GM21619 (cell line): Measurements from ENCODE around the gene NDC1.
"Not testable (repeated sequence)": the region's sequence is repeated elsewhere in the genome, so short reads cannot be mapped to it uniquely, and the experiment has no call there.

ENCODE experiments used
- ATAC-seq: cut with Tn5 transposase; IDR thresholded peaks from one replicate; pipeline ENCODE4 v1.9.1; 2021; ENCODE audit not compliant: unreplicated experiment

Gene NDC1

DNA sequence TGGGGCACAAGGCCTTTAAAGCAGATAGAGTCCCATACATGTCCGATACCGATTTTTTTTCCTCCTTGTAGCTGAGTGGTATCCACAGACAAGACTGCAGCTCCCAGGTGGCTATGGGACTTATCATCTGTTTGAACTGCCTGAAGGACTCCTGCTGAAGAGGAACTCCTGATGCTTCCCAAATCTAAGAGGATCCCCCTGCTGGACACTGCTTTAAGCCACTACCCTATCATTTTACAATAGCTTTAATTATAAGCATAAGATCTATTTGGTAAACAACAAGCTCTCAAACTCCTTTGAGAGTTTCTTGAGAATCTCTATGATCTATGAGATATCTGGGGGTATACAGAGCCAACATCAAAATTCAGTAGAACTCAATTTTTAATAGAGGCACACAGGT, 11.7 kb downstream of the NDC1 start:
- ATAC-seq, result no peak

DNA sequence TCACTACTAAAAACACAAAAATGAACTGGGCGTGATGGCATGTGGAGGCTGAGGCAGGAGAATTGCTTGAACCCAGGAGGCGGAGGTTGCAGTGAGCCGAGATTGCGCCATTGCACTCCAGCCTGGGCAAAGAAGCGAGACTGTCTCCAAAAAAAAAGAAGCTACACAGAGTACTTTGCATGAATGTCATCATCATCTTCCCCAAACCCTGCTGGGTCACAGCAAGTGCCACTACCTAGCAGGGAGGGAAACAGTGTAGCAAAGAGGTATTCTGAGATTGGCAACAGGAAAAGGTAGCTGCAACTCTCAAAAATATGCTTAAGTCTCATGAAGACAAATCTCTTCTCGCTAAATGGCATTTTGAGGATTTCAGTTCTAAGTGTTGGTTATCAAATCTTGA, 12.8 kb downstream of the NDC1 start:
- ATAC-seq, result no peak

DNA sequence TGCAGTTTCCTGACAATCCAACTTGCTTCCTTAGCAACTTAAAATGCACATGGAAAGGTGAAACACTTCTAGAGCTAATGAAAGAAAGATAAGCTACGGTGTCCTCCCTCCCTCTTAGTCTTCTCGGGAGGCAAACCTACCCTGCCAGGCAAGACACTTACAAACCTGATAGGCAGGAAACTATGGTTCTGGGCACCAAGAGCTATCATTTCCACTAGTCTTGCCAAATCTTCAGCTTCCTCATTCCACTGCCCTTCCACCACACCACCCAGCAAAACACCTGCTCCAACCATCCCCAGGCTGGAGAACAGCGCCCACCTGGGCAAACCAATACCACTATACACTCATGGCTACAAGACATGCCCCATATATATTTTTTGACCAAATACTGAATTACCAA, 15.2 kb downstream of the NDC1 start:
- ATAC-seq, result no peak

DNA sequence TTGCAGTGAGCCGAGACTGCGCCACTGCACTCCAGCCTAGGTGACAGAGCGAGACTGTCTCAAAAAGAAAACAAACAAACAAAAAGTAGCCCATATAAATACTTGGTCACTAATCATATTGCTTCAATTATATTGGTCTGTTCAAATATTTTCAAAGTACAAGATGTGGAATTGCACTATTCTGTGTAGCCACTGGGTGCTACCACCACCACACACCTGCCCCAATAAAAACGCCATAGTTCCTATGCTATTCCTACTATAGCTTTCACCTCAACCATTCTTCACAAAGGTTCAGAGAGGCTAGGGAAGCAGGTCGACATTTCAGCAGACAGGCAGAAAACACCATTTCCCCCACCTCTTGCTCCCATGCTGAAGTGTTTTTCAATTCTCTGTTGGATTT, 16.7 kb downstream of the NDC1 start:
- no peak for ATAC-seq

DNA sequence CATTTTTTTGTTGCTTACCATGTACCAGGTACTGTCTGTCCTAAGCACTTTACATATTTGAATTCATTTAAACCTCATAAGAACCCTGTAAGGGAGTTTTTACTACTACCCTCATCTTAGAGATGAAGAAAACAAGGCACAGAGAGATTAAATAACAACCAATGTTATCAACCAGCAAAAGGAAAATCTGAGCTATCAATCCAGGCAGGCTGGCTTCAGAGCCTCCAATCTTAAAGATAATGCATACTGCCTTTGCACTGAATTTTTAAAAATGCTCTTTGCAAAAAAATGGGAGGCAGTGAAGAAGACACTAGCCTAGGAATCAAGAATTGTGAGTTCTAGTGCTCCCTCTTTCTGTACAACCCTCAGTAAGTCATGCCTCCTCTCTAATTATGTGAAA, 18.7 kb downstream of the NDC1 start:
- no peak for ATAC-seq

DNA sequence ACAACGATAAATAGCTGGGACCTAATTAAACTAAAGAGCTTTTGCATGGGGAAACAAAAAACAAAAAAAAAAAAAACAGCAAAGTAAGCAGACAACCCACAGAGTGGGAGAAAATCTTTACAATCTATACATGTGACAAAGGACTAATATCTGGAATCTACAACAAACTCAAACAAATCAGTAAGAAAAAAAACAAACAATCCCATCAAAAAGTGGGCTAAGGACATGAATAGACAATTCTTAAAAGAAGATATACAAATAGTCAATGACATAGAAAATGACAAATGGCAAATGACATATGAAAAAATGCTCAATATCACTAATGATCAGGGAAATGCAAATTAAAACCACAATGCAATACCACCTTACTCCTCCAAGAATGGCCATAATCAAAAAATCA, 21.5 kb downstream of the NDC1 start:
- ATAC-seq, result not testable (repeated sequence)

DNA sequence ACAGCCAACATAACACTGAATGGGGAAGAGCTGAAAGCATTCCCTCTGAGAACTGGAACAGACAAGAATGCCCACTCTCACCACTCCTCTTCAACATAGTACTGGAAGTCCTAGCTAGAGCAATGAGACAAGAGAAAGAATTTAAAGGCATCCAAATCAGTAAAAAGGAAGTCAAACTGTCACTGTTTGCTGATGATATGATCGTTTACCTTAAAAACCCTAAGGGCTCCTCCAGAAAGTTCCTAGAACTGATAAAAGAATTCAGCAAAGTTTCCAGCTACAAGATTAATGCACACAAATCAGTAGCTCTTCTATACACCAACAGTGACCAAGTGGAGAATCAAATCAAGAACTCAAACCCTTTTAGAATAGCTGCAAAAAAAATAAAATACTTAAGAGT, 22.6 kb downstream of the NDC1 start:
- not testable (repeated sequence) for ATAC-seq

DNA sequence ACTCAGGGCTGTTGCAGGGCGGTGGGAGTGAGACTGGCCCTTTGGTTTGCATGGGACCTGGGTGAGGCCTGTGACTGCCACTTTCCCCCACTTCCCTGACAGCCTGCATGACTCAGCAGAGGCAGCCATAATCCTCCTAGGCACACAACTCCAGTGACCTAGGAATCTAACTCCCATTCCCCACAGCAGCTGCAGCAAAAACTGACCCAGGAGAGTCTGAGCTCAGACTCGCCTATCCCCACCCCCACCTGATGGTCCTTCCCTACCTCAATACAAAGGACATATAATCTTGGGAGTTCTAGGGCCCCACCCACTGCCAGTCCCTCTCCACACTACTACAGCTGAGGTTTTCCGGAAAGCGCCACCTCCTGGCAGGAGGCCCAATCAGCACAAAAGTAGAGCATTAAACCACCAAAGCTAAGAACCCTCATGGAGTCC, 26.7 kb downstream of the NDC1 start:
- ATAC-seq, result no peak

DNA sequence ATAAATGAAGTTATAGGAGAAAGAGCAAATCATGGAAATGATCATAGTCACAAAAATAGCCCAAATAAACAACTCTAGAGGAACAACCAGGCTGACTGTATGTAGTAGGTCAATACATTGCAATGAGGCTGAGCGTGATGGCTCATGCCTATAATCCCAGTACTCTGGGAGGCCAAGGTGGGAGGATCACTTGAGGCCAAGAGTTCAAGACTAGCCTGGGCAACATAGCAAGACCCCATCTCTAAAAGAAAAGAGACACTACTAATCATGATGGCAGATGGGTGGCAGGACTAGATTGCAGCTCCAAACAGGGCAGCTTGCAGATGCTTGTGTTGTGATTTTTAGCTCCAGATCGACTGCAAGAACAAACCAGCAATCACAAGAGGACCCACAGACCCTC, 27.6 kb downstream of the NDC1 start:
- ATAC-seq, result no peak

DNA sequence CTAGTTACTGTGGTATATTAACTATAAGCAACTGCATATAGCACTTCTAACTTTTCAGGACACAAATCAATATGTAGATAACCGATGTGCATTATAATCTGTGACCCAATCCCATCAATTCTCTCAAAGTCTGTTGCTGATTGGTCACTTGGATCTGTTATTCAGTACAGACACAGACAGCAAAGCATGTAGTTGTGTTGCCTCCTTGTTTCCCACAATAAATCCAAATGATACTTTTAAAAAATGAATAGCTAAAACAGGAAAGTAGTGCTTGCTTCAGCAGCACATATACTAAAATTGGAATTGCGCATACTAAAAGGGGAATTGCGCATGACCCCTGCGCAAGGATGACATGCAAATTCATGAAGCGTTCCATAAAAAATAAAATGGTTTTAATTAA, 28.1 kb downstream of the NDC1 start:
- ATAC-seq, result no peak

DNA sequence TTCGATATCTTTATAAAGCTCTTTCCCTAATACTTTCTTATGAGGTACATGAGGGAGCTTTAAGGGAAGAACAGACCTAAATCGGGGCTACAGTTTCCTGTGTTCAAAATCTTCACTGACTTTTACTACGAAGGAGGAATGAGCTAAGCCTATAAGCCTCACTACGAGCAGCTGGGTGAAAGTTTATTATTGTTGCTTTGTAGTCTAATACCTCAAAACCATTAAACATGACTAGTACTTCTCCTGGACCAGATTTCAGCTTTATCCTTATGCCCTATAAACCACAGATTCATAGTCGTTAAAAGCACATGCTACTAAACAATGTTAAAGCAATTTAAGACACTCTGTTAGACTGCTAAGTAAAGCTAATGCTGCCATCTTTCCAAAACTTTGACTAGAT, 30.2 kb downstream of the NDC1 start:
- ATAC-seq, result no peak

DNA sequence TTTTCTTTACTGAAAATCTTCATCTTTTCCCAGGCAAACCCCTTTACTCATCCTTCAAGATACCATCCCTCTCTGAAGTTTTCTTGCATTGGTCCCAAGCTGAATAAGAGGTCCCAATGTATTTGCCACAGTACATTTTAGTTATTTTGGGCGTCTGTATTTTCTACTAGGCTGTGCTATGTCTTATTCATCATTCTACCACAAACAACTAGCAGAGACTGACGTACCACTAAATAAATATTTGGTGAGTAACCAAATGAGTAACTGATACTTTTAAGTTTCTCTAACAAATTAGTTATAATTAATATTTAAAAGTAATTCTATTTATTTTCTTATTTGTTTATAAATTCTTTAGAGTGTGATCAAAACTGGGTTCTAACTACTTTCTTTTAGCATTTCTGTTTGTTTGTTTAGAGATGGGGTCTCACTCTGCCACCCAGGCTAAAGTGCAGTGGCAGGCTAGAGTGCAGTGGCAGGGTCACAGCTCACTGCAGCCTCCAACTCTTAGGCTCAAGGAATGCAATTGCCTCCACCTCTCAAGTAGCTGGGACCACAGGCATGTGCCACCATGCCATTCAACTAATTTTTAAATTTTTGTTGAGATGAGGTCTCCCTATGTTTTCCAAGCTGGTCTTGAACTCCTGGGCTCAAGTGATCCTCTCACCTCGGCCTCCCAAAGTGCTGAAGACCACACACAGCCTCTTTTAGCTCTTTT, 33.1 kb downstream of the NDC1 start:
- ATAC-seq, result no peak

DNA sequence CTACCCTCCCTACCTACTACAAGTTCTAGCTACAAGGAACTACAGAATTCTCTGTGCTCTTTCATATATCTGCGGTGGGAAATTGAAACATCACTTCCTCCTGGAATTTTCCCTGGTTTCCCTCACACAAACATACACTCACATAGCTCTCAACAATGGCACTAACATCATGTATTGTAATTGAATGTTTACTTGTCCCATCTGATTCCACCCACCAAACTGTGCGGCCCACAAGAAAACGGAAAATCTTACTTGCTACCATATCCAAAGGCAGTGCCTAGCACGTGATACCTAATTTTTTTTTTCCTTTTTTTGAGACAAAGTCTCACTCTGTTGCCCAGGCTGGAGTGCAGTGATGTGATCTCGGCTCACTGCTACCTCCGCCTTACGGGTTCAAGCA, 33.9 kb downstream of the NDC1 start:
- ATAC-seq, result no peak

DNA sequence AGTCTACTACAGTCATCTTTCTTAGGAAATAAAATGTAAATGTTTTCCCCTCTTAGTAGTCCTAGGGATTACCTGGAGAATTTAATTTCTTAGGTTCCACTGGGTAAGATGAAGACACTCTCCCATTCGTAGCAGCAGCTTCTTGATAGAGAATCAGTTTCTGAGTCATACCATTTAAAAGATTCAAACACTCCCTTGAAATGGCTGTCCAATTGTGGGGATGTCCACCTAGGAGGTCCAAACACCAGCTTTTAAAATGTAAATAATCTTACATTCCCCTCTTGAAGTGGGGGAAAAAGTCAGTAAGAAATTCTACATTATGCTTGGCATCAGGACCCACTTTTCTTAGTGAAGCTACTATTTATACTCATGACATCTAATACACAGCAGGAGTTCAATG, 37.5 kb downstream of the NDC1 start:
- ATAC-seq, result no peak

DNA sequence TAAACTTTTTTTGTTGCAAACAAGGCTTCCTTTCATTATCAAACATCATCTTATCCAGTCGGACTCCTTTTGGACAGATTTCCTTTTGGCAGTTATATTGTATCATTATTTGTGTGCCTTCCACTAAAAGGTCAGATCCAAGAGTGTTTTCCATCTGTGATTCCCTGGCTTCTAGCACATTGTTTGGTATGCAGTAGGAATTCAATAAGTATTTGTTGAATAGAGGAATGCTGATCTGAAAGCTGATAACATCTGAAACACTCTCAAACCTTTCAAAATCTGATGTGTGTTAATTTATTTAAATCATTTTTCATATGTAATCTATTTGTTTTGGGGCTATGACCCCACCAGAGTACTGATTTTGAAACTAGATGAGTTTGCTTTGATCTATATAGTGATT, 39.0 kb downstream of the NDC1 start:
- no peak for ATAC-seq

DNA sequence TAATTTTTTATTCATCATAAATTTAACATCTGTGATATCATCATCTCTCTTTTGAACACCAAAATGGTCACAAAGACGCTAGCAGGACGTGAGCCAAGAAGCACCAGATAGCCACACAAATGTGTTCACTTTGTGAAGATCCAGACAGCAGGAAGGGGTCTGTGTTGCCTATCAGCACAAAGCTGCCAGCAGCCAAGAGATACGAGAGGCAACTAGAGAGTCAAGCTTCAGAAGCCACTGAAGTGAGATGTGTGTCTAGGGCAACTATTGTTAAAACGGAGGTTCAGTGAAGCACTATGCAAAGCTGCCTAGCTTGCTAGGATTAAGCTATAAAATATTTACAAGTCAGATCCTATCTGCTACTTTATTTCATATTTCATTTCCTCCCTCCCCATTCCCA, 45.3 kb downstream of the NDC1 start:
- ATAC-seq, result no peak

DNA sequence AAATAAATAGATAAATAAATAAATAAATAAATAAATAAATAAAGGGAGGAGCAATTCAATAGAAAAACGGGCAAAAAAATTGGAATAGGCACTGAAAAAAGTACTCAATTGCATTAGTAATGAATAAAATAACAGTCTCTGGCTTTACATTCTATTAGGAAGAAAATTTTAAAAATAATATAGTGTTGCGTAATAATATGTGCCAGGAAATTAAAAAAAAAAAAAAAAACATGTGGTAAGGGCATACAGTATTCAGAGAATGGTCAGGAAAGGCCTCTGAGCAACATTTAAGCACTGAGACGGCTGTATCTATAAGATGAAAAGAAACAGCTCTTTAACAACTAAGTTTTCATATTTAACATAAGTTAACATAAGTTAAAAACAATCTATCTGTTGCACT, 50.4 kb downstream of the NDC1 start:
- no peak for ATAC-seq

DNA sequence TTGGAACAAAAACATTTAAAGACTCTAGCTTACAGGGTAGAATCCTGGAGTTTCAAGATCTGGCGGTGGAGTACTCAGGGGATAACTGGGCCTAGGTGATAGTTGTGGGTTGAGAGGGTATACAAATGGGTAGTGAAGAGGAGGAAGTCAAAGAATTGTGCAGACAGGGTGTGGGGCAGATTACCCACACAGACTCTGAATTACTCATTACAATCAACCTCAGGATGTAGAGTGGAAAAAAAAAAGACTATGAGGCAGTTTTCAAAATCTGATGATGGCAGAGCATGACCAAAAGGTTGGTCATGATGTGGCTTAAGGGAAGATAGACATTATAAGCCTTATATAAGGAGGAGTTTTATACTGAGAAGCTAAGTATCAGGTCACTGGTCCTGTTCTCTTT, 55.0 kb downstream of the NDC1 start:
- ATAC-seq, result no peak

DNA sequence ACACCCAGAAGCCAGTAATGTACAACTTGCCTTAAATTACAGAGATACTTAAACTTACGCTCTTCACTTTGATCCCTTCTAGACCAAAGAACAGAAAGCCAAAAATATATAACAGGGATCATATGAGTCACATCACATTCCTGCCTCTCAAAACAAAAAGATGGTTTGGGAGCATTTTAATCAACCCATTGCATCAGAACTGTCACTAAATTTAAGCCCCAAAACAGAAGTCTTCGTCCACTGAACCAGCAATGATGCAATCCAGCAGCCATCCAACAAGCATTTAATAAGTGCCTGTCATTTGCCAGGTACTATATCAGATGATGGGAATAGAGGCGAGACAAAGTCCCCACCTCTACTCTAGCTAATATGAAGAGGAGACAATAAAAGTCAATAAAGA, 56.4 kb downstream of the NDC1 start:
- ATAC-seq, result no peak

DNA sequence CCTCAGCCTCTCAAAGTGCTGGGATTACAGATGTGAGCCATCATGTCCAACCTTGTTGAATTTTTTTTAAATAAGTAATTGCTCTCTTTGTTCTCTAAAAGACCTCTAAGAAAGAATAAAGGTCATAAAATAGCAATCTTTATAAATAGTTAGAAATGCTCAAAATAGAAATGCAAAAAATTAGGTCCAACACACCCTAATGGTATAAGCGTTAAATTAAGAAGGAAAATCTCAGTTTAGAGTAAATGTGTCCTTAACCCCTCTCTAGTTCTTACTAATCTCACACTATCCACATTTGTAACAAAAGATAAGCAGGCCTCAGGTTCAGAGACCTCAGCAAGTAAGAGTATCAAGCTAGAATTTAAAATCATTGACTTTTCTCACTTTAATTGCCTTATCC, 60.8 kb downstream of the NDC1 start:
- no peak for ATAC-seq

DNA sequence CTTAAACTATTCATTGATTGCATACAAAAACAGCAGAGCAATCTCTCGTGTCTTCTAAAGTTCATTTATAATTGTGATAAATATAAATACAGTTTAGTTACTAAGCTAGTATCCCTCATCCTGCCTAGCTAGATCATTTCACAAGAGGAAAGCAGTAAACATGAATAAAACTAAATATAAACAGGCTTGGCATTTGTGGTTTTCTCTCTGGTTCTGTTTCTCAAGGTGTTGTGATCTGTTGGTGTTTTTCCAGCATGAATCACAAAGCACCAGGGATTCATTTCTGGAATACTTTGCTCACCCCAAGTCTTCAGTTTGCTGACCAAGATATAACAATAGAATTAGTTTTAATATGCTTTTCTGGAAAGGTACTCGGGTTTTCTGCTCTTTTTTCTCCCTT, 66.4 kb downstream of the NDC1 start:
- ATAC-seq, result no peak

DNA sequence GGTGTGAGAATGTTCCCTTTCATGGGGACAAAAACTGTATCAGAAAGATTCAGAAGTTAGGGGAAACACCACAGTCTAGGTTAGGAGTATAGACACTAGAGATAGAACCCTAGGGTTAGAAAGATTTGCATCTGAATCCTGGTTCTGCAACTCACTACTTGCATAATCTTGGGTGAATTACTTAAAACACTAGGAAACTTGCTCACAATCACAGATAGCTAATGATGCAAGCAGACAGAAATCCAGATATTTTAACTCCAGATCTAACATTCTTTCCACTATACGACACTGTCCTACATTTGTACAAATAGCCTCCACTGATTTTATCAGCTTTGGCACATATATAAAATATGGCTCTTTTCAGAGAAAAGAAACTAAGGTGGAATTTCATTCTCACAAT, 68.3 kb downstream of the NDC1 start:
- ATAC-seq, result no peak

DNA sequence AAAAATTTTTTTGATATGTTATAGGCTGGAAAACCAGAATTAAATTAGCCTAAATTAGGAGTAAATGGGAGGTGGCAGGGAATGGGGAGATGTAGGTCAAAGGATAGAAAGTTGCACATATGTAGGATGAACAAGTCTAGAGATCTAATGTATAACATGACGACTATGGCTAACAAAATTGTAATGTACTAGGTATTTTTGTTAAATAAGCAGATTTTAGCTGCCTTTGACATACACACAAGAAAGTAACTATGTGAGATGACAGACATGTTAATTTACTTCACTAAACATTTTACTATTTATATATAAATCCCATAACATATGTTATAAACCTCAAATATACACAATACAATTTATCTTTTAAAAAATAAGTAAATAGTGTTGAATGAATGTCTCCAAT, 68.9 kb downstream of the NDC1 start:
- ATAC-seq, result no peak
